Right lung (tissue), 5 donors: ENCODE data around the gene OR1K1. TPM values are rescaled to one million over a fixed set of nuclear protein-coding genes. Genes with fewer than 3 reads are reported as not detected.

ENCODE experiments used
- polyA plus RNA-seq, 5 donors: library from polyadenylated mRNA; unstranded; fragments of 120-200 nt; gene quantifications; one replicate each; pipeline versions ENCODE4 v1.2.1 to v1.2.3, GENCODE V29; 2013; ENCODE audit warnings: inconsistent platforms in 1 of 5, low replicate concordance in 1 of 5; ENCODE audit not compliant: insufficient read length in 5 of 5, insufficient read depth in 1 of 5

OR1K1 gene
- polyA plus RNA-seq, 5 donors, result not detected

Other genes with a start within 250 kb of the OR1K1 start
- gene OR1N2, start 247.0 kb upstream of the OR1K1 start, polyA plus RNA-seq, result not detected
- under 1 TPM; 0.12 to 0.39 (median 0.28) TPM for gene OR1L8, start 216.7 kb upstream of the OR1K1 start, polyA plus RNA-seq
- not detected for gene OR1Q1, start 185.4 kb upstream of the OR1K1 start, polyA plus RNA-seq
- gene OR1B1, start 142.5 kb upstream of the OR1K1 start, polyA plus RNA-seq, result not detected
- gene OR1L1, start 138.4 kb upstream of the OR1K1 start, polyA plus RNA-seq, result not detected
- gene OR1L3, start 125.0 kb upstream of the OR1K1 start, polyA plus RNA-seq, result not detected
- gene OR1L4, start 76.1 kb upstream of the OR1K1 start, polyA plus RNA-seq, result not detected
- not detected for gene OR1L6, start 57.8 kb upstream of the OR1K1 start, polyA plus RNA-seq
- not detected for gene OR5C1, start 11.2 kb upstream of the OR1K1 start, polyA plus RNA-seq
- 10 to 100 TPM; 35.9 to 48.6 (median 40.2) TPM for gene PDCL, start 28.5 kb downstream of the OR1K1 start, polyA plus RNA-seq
- gene RC3H2, start 105.2 kb downstream of the OR1K1 start, polyA plus RNA-seq, result 10 to 100 TPM; 27.6 to 44.1 (median 41.7) TPM
- gene ZBTB6, start 113.2 kb downstream of the OR1K1 start, polyA plus RNA-seq, result 10 to 100 TPM; 11.6 to 19.2 (median 13.8) TPM
- gene ZBTB26, start 131.4 kb downstream of the OR1K1 start, polyA plus RNA-seq, result 10 to 100 TPM; 14.5 to 23.5 (median 20.3) TPM
- 10 to 100 TPM; 58.5 to 89.0 (median 77.3) TPM for gene RABGAP1, start 140.9 kb downstream of the OR1K1 start, polyA plus RNA-seq
- gene GPR21, start 233.5 kb downstream of the OR1K1 start, polyA plus RNA-seq, result under 1 TPM in 4 of 5 donors, not detected in 1; 0.15 to 0.71 (median 0.36) TPM